ENCODE data around the gene HEPHL1.
"Not testable (repeated sequence)": the region's sequence is repeated elsewhere in the genome, so short reads cannot be mapped to it uniquely, and the experiment has no call there.

The HEPHL1 gene

GRCh38 chr11:94153320-94153719 lies 132.2 kb downstream of the HEPHL1 start:
- no peak for DNase-seq

GRCh38 chr11:94154095-94154856 lies 133.1 kb downstream of the HEPHL1 start:
- no peak for DNase-seq

GRCh38 chr11:94157339-94157738 lies 136.2 kb downstream of the HEPHL1 start:
- DNase-seq = not testable (repeated sequence)
